H1 (cell line): ENCODE measurements around the gene JAKMIP2. TPM values are rescaled to one million over a fixed set of nuclear protein-coding genes. Genes with fewer than 3 reads are reported as not detected.

Experiments
- CTCF ChIA-PET: fragments of 300-600 bp; sonication (Branson Sonifier 250); formaldehyde crosslinking; loops from one replicate; lab custom pipeline; 2021; ENCODE audit not compliant: partially characterized antibody; lab: Charles Lee
- POLR2A ChIA-PET: fragments of 300-600 bp; sonication (Branson Sonifier 250); formaldehyde crosslinking; loops from one replicate; lab custom pipeline; 2021; ENCODE audit warnings: inconsistent platforms; ENCODE audit not compliant: partially characterized antibody; lab: Charles Lee
- DNase-seq, 2 experiments: peaks; one replicate each; pipeline versions ENCODE4 v3.0.0 to v3.0.0-alpha.2; 2010 to 2022; ENCODE audit warnings: low spot score in 2 of 2, low read depth in 1 of 2, mixed read lengths in 1 of 2
- FAIRE-seq: peaks from 2 replicates; lab custom pipeline; 2011; peaks lifted over from hg19 to GRCh38; lab: Jason Lieb, UNC
- H2AFZ ChIP-seq: 2 replicates; pipeline ENCODE4 v1.8.1; 2012; ENCODE audit warnings: low read length, inconsistent platforms
- H2AK5ac ChIP-seq: 2 replicates; pipeline ENCODE4 v1.6.1; 2013; ENCODE audit warnings: low read depth, low read length
- H2BK120ac ChIP-seq: replicated peaks from 2 replicates; pipeline ENCODE3; 2013; ENCODE audit warnings: low read depth, low read length, inconsistent platforms
- H2BK12ac ChIP-seq: 2 replicates; pipeline ENCODE4 v1.6.1; 2013; ENCODE audit warnings: low read depth, low read length
- H2BK15ac ChIP-seq: 2 replicates; pipeline ENCODE4 v1.6.1; 2013; ENCODE audit warnings: low read length
- H2BK20ac ChIP-seq: 2 replicates; pipeline ENCODE4 v1.6.1; 2013; ENCODE audit warnings: low read length
- H2BK5ac ChIP-seq: 2 replicates; pipeline ENCODE4 v1.6.1; 2013; ENCODE audit warnings: low read depth, low read length
- H3K14ac ChIP-seq: 2 replicates; pipeline ENCODE4 v1.6.1; 2013; ENCODE audit warnings: inconsistent platforms; ENCODE audit not compliant: insufficient read length
- H3K18ac ChIP-seq: 2 replicates; pipeline ENCODE4 v1.6.1; 2013; ENCODE audit warnings: low read length; ENCODE audit errors: extremely low read depth
- H3K23ac ChIP-seq: 2 replicates; pipeline ENCODE4 v1.6.1; 2013; ENCODE audit warnings: inconsistent platforms; ENCODE audit not compliant: insufficient read length
- H3K23me2 ChIP-seq: 2 replicates; pipeline ENCODE4 v1.6.1; 2013; ENCODE audit warnings: low read depth, low read length
- H3K27ac ChIP-seq: 2 replicates; pipeline ENCODE4 v1.6.1; 2011; ENCODE audit warnings: low read depth, low read length, inconsistent platforms
- H3K27me3 ChIP-seq, 4 experiments: replicated peaks in 1 of 4; 1 replicate in 1 of 4; 2 replicates in 3 of 4; pipeline versions ENCODE4 v1.6.1 to v1.8.1; 2011 to 2013; ENCODE audit warnings: low read length in 3 of 4, mild to moderate bottlenecking in 3 of 4, inconsistent platforms in 2 of 4, mixed read lengths in 2 of 4, moderate library complexity in 1 of 4; ENCODE audit not compliant: control insufficient read depth in 3 of 4, insufficient read depth in 3 of 4; ENCODE audit errors: extremely low read depth in 1 of 4
- H3K36me3 ChIP-seq, 4 experiments: 2 replicates each; pipeline versions ENCODE4 v1.6.1 to v1.8.1; 2011 to 2013; ENCODE audit warnings: mild to moderate bottlenecking in 4 of 4, low read length in 3 of 4, moderate library complexity in 2 of 4, control low read depth in 1 of 4, inconsistent platforms in 1 of 4; ENCODE audit not compliant: insufficient read depth in 4 of 4, control insufficient read depth in 2 of 4
- H3K4ac ChIP-seq: replicated peaks from 2 replicates; pipeline ENCODE3; 2013; ENCODE audit warnings: low read length, low read depth, mixed read lengths, inconsistent platforms; ENCODE audit not compliant: insufficient read length
- H3K4me1 ChIP-seq, 4 experiments: replicated peaks in 1 of 4; 1 replicate in 1 of 4; 2 replicates in 3 of 4; pipeline versions ENCODE4 v1.6.1 to v1.8.1; 2011 to 2013; ENCODE audit warnings: low read length in 3 of 4, inconsistent platforms in 2 of 4, mixed read lengths in 1 of 4; ENCODE audit not compliant: insufficient read depth in 4 of 4, control insufficient read depth in 3 of 4
- H3K4me2 ChIP-seq, 2 experiments: 2 replicates each; pipeline versions ENCODE4 v1.6.1 to v1.8.1; 2011 to 2013; ENCODE audit warnings: low read depth in 2 of 2, low read length in 2 of 2, control low read depth in 1 of 2, inconsistent platforms in 1 of 2, mild to moderate bottlenecking in 1 of 2; ENCODE audit not compliant: insufficient read depth in 1 of 2
- H3K4me3 ChIP-seq, 4 experiments: fragments of 200-600, 300-600 bp in 1 of 4; sonication (generic), shearing (Covaris generic), sonication (Bioruptor Twin) in 1 of 4; 2 replicates each; pipeline versions ENCODE4 v1.5.1 to v1.8.1; 2011 to 2016; ENCODE audit warnings: low read length in 4 of 4, low read depth in 3 of 4, control low read depth in 2 of 4, inconsistent platforms in 2 of 4, mild to moderate bottlenecking in 2 of 4, mixed read lengths in 1 of 4, moderate library complexity in 1 of 4; ENCODE audit not compliant: insufficient read depth in 2 of 4; ENCODE audit errors: extremely low read depth in 1 of 4
- H3K56ac ChIP-seq: replicated peaks from 2 replicates; pipeline ENCODE3; 2013; ENCODE audit warnings: low read depth, mild to moderate bottlenecking, mixed read lengths, low read length, inconsistent platforms; ENCODE audit not compliant: insufficient read length
- H3K79me1 ChIP-seq: 2 replicates; pipeline ENCODE4 v1.6.1; 2013; ENCODE audit warnings: low read depth, low read length, control low read depth
- H3K79me2 ChIP-seq, 2 experiments: 2 replicates each; pipeline versions ENCODE4 v1.6.1 to v1.8.1; 2012 to 2013; ENCODE audit warnings: low read length in 2 of 2, mild to moderate bottlenecking in 2 of 2, inconsistent platforms in 1 of 2; ENCODE audit not compliant: insufficient read depth in 2 of 2, control insufficient read depth in 1 of 2
- H3K9ac ChIP-seq, 4 experiments: replicated peaks in 1 of 4; 1 replicate in 1 of 4; 2 replicates in 3 of 4; pipeline versions ENCODE4 v1.6.1 to v1.8.1; 2011 to 2013; ENCODE audit warnings: low read depth in 3 of 4, low read length in 3 of 4, control low read depth in 2 of 4, mild to moderate bottlenecking in 2 of 4, moderate library complexity in 2 of 4, inconsistent platforms in 1 of 4; ENCODE audit errors: extremely low read depth in 1 of 4
- H3K9me3 ChIP-seq, 2 experiments: 2 replicates each; pipeline versions ENCODE4 v1.6.1 to v1.8.1; 2012 to 2013; ENCODE audit warnings: mild to moderate bottlenecking in 2 of 2, moderate library complexity in 2 of 2, control low read depth in 1 of 2, inconsistent platforms in 1 of 2, low read depth in 1 of 2, low read length in 1 of 2, mixed read lengths in 1 of 2; ENCODE audit not compliant: insufficient read depth in 2 of 2
- H4K20me1 ChIP-seq, 2 experiments: replicated peaks in 1 of 2; 2 replicates each; pipeline versions ENCODE3 to v1.8.1; 2011 to 2013; ENCODE audit warnings: inconsistent platforms in 2 of 2, low read length in 2 of 2, mild to moderate bottlenecking in 1 of 2; ENCODE audit not compliant: insufficient read depth in 2 of 2, control insufficient read depth in 1 of 2
- H4K5ac ChIP-seq: 2 replicates; pipeline ENCODE4 v1.6.1; 2013; ENCODE audit warnings: low read length, low read depth, mixed read lengths, inconsistent platforms; ENCODE audit not compliant: insufficient read length
- H4K8ac ChIP-seq: 2 replicates; pipeline ENCODE4 v1.8.0; 2013; ENCODE audit warnings: mild to moderate bottlenecking, moderate library complexity, low read length, inconsistent platforms; ENCODE audit not compliant: insufficient read depth; ENCODE audit errors: extremely low read depth
- H4K91ac ChIP-seq: replicated peaks from 2 replicates; pipeline ENCODE3; 2013; ENCODE audit warnings: low read length, mixed read lengths, inconsistent platforms; ENCODE audit not compliant: insufficient read length
- BRCA1 ChIP-seq: IDR thresholded peaks from 2 replicates; pipeline ENCODE4 v1.6.1; 2012; ENCODE audit warnings: low read depth, low read length, improper control_type of control experiment
- CHD1 ChIP-seq: IDR thresholded peaks from 2 replicates; pipeline ENCODE4 v1.6.1; 2012; ENCODE audit warnings: low read depth, low read length, improper control_type of control experiment
- EP300 ChIP-seq, 2 experiments: IDR thresholded peaks; 1 replicate in 1 of 2; 2 replicates in 1 of 2; pipeline ENCODE4 v1.6.1; 2011 to 2012; ENCODE audit warnings: low read depth in 2 of 2, low read length in 2 of 2, mild to moderate bottlenecking in 2 of 2, borderline replicate concordance in 1 of 2, inconsistent platforms in 1 of 2, moderate library complexity in 1 of 2
- EZH2 ChIP-seq: fragments of 200-600 bp; sonication (generic); IDR thresholded peaks from 2 replicates; pipeline ENCODE4 v1.7.1; 2012; ENCODE audit warnings: low read depth, mild to moderate bottlenecking, moderate library complexity, low read length, inconsistent platforms; ENCODE audit not compliant: severe bottlenecking
- NRF1 ChIP-seq: IDR thresholded peaks from 2 replicates; pipeline ENCODE4 v1.6.1; 2011; ENCODE audit warnings: mild to moderate bottlenecking, low read depth, low read length, improper control_type of control experiment
- YY1 ChIP-seq: IDR thresholded peaks from 2 replicates; pipeline ENCODE4 v1.6.1; 2011; ENCODE audit warnings: low read depth, mild to moderate bottlenecking, low read length
- WGBS, 2 experiments: shearing (Covaris generic) in 1 of 2; methylation state at CpG; one replicate each; pipeline versions ENCODE4 v1.1.6 to v1.1.7; 2013 to 2015; ENCODE audit warnings: low lambda C conversion rate in 2 of 2, mixed read lengths in 2 of 2, inconsistent platforms in 1 of 2, low coverage in 1 of 2, missing lambda C conversion rate in 1 of 2; ENCODE audit not compliant: insufficient replicate concordance in 2 of 2, insufficient coverage in 1 of 2, insufficient read length in 1 of 2; ENCODE audit errors: extremely low coverage in 1 of 2, missing lambda C conversion rate in 1 of 2; 5-methylcytosine and 5-hydroxymethylcytosine counted together
- polyA plus RNA-seq, 7 experiments: library from polyadenylated mRNA; depleted of rRNA in 3 of 7; stranded (reverse) in 5 of 7; unstranded in 2 of 7; fragments of >200 nt in 5 of 7; fragments of 200-250 nt in 2 of 7; gene quantifications; 1 replicate in 5 of 7; 2 replicates in 1 of 7; 4 replicates in 1 of 7; pipeline versions ENCODE4 v1.2.1 to v1.2.3, GENCODE V29; 2011 to 2013; ENCODE audit warnings: missing spikeins in 2 of 7, mixed read lengths in 2 of 7
- total RNA-seq: library from RNA; stranded (reverse); fragmentation: NEBNext Ultra II Directional; extraction: Animal tissue kit (Norgen Biotek cat#: 25700); gene quantifications from 2 replicates; pipeline ENCODE4 v1.2.1, GENCODE V29; 2021
- TF ChIP-seq, protein P1 (sequence below): IDR thresholded peaks from 2 replicates; pipeline ENCODE4 v1.6.1; 2012; ENCODE audit warnings: inconsistent platforms

The JAKMIP2 gene
- total and polyA plus RNA-seq, 2 of the 8 experiments (the other 6 are each of a cell fraction or from before 2014, with no cell fraction given) = 2.4 to 13.6 TPM

GRCh38 chr5:147659166-147659929, 123.2 kb downstream of the JAKMIP2 start:
- no peak overlapping the region for H3K23ac ChIP-seq
- no peak overlapping the region for H3K27ac ChIP-seq
- peak overlapping the region; percentile 12; the same call in 1 of the 2 replicates for H2BK5ac ChIP-seq
- no peak overlapping the region for H4K8ac ChIP-seq
- TF ChIP-seq CHD1 = no peak
- TF ChIP-seq BRCA1 = no peak
- no peak for TF ChIP-seq EZH2
- TF ChIP-seq NRF1 = no peak
- TF ChIP-seq, protein P1, sequence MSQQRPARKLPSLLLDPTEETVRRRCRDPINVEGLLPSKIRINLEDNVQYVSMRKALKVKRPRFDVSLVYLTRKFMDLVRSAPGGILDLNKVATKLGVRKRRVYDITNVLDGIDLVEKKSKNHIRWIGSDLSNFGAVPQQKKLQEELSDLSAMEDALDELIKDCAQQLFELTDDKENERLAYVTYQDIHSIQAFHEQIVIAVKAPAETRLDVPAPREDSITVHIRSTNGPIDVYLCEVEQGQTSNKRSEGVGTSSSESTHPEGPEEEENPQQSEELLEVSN = no peak
- TF ChIP-seq YY1 = peak; percentile 64; the same call in 1 of the 2 replicates
- TF ChIP-seq EP300 (IDR thresholded peaks at IDR 0.05; ENCODE audit: borderline replicate concordance in 1 of 2, low read depth in 2 of 2, low read length in 2 of 2) = no peak
- no peaks in the 10 kb centered on the region for H3K9me3 ChIP-seq
- H3K79me1 ChIP-seq = no peaks in the 10 kb centered on the region
- no peak overlapping the region for H2AFZ ChIP-seq
- ChIA-PET CTCF (interaction anchor here (0.7 to 1.5 kb wide), 4 partner anchors 12 to 31 kb away, joined by 4 to 5 read pairs (median 4); no protein-coding TSS in a partner anchor), POLR2A (no interaction called here)
- no peak overlapping the region for H3K56ac ChIP-seq
- H3K18ac ChIP-seq = no peak overlapping the region
- peak overlapping the region; percentile 37 for H4K5ac ChIP-seq
- H2AK5ac ChIP-seq = no peak overlapping the region
- H3K9ac ChIP-seq = no peak overlapping the region
- no peak overlapping the region for H3K4me3 ChIP-seq
- no peak overlapping the region for H3K4ac ChIP-seq
- H3K27me3 ChIP-seq = no peaks in the 10 kb centered on the region
- no peak overlapping the region for H2BK15ac ChIP-seq
- peaks cover 0 to 5% of the 10 kb centered on the region in 2 experiments for H4K20me1 ChIP-seq
- peaks cover 0 to 10% (median 1%) of the 10 kb centered on the region in 4 experiments; a peak in 4 of 7 replicates for H3K4me1 ChIP-seq
- no peak for DNase-seq
- 94% methylated on average over 15 of the region's 15 CpGs; no CpG with 5 or more reads in 1 of the 2 experiments for WGBS, 2 experiments
- peaks cover 2 to 45% (median 12%) of the 10 kb centered on the region in 4 experiments; a peak in 5 of 8 replicates for H3K36me3 ChIP-seq
- no peak overlapping the region for H2BK12ac ChIP-seq
- H3K23me2 ChIP-seq = no peaks in the 10 kb centered on the region
- no peak overlapping the region for H4K91ac ChIP-seq
- no peak overlapping the region; a peak in 1 of 4 replicates for H3K4me2 ChIP-seq
- H3K79me2 ChIP-seq = no peaks in the 10 kb centered on the region; a peak in 1 of 4 replicates
- H3K14ac ChIP-seq = no peak overlapping the region
- FAIRE-seq = no peak
- no peak overlapping the region for H2BK120ac ChIP-seq
- no peak overlapping the region for H2BK20ac ChIP-seq
